HEK293 (cell line): ENCODE data around the gene LTO1.

Experiments
- CTCF ChIA-PET: fragments of 350-600 bp; formaldehyde crosslinking; extraction: SDS; loops from one replicate; lab custom pipeline; 2021; ENCODE audit warnings: antibody characterized with exemption; lab: Yijun Ruan, JAX
- POLR2A ChIA-PET: fragments of 300-600 bp; formaldehyde crosslinking; extraction: SDS; loops from one replicate; lab custom pipeline; 2020; ENCODE audit warnings: antibody characterized with exemption, inconsistent platforms; lab: Yijun Ruan, JAX
- H3K27ac ChIP-seq: fragments of 200-500 bp; sonication (Bioruptor generic); 2 replicates; pipeline ENCODE4 v1.5.1; 2014; ENCODE audit warnings: low read depth, low read length, control low read depth, inconsistent platforms; ENCODE audit errors: extremely low read depth
- H3K36me3 ChIP-seq, 2 experiments: fragments of 200-500 bp in 1 of 2; sonication (Bioruptor generic) in 1 of 2; 1 replicate in 1 of 2; 2 replicates in 1 of 2; pipeline ENCODE4 v1.5.1; 2014 to 2017; ENCODE audit warnings: inconsistent platforms in 2 of 2, low read length in 2 of 2; ENCODE audit not compliant: control insufficient read depth in 2 of 2, insufficient read depth in 1 of 2
- H3K4me1 ChIP-seq: fragments of 200-500 bp; sonication (Bioruptor generic); 2 replicates; pipeline ENCODE4 v1.5.1; 2014; ENCODE audit warnings: mild to moderate bottlenecking, low read length, inconsistent platforms; ENCODE audit not compliant: control insufficient read depth, insufficient read depth
- H3K4me3 ChIP-seq: 2 replicates; pipeline ENCODE4 v1.5.1; 2011; ENCODE audit warnings: low read depth, mild to moderate bottlenecking, control low read depth, low read length, moderate library complexity
- H3K9me3 ChIP-seq: fragments of 200-500 bp; sonication (Bioruptor generic); 2 replicates; pipeline ENCODE4 v1.5.1; 2014; ENCODE audit warnings: low read depth, low read length, inconsistent platforms; ENCODE audit not compliant: control insufficient read depth, insufficient read depth
- EGR2 ChIP-seq: fragments of 450-650 bp; formaldehyde crosslinking; IDR thresholded peaks from 2 replicates; pipeline ENCODE4 v1.5.1; 2016; ENCODE audit warnings: low read depth, missing biosample characterization, missing genetic modification characterization
- GLI2 ChIP-seq: fragments of 450-650 bp; formaldehyde crosslinking; IDR thresholded peaks from 2 replicates; pipeline ENCODE4; 2017; ENCODE audit warnings: missing biosample characterization, missing genetic modification characterization, low read depth, borderline replicate concordance
- GLI4 ChIP-seq: fragments of 450-650 bp; formaldehyde crosslinking; IDR thresholded peaks from 2 replicates; pipeline ENCODE4 v1.5.1; 2016; ENCODE audit warnings: missing biosample characterization, missing genetic modification characterization
- GLIS1 ChIP-seq: fragments of 450-650 bp; formaldehyde crosslinking; IDR thresholded peaks from 2 replicates; pipeline ENCODE4 v1.5.1; 2016; ENCODE audit warnings: missing biosample characterization, missing genetic modification characterization
- MEIS1 ChIP-seq: sonication (generic); formaldehyde crosslinking; IDR thresholded peaks from 2 replicates; pipeline ENCODE4 v1.8.1; 2022; ENCODE audit warnings: missing genetic modification reagents, mild to moderate bottlenecking, borderline replicate concordance
- OSR2 ChIP-seq: fragments of 450-650 bp; formaldehyde crosslinking; IDR thresholded peaks from 2 replicates; pipeline ENCODE4 v1.5.1; 2016; ENCODE audit warnings: missing biosample characterization, missing genetic modification characterization
- OVOL3 ChIP-seq: fragments of 450-650 bp; formaldehyde crosslinking; IDR thresholded peaks from 2 replicates; pipeline ENCODE4 v1.5.1; 2016; ENCODE audit warnings: missing biosample characterization, missing genetic modification characterization
- SP2 ChIP-seq: fragments of 450-650 bp; formaldehyde crosslinking; IDR thresholded peaks from 2 replicates; pipeline ENCODE4 v1.5.1; 2016; ENCODE audit warnings: missing biosample characterization, missing genetic modification characterization
- ZBTB17 ChIP-seq: fragments of 450-650 bp; formaldehyde crosslinking; IDR thresholded peaks from 2 replicates; pipeline ENCODE4 v1.5.1; 2016; ENCODE audit warnings: missing biosample characterization, missing genetic modification characterization
- ZFHX2 ChIP-seq: fragments of 450-650 bp; formaldehyde crosslinking; conservative IDR thresholded peaks from 2 replicates; pipeline ENCODE4 v1.5.1; 2016; ENCODE audit warnings: missing biosample characterization, missing genetic modification characterization
- ZIC2 ChIP-seq: fragments of 450-650 bp; formaldehyde crosslinking; IDR thresholded peaks from 2 replicates; pipeline ENCODE4 v1.5.1; 2016; ENCODE audit warnings: missing biosample characterization, missing genetic modification characterization
- ZNF169 ChIP-seq: fragments of 450-650 bp; formaldehyde crosslinking; IDR thresholded peaks from 2 replicates; pipeline ENCODE4 v1.5.1; 2016; ENCODE audit warnings: missing biosample characterization, missing genetic modification characterization
- ZNF416 ChIP-seq: fragments of 450-650 bp; formaldehyde crosslinking; IDR thresholded peaks from 2 replicates; pipeline ENCODE4 v1.5.1; 2016; ENCODE audit warnings: missing biosample characterization, missing genetic modification characterization
- ZNF423 ChIP-seq: fragments of 450-650 bp; formaldehyde crosslinking; IDR thresholded peaks from 2 replicates; pipeline ENCODE4 v1.5.1; 2016; ENCODE audit warnings: missing biosample characterization, missing genetic modification characterization
- ZNF530 ChIP-seq: fragments of 450-650 bp; formaldehyde crosslinking; IDR thresholded peaks from 2 replicates; pipeline ENCODE4 v1.5.1; 2016; ENCODE audit warnings: low read depth, missing biosample characterization, missing genetic modification characterization
- ZNF623 ChIP-seq: fragments of 450-650 bp; formaldehyde crosslinking; IDR thresholded peaks from 2 replicates; pipeline ENCODE4 v1.5.1; 2016; ENCODE audit warnings: missing biosample characterization, missing genetic modification characterization
- ZNF768 ChIP-seq: fragments of 450-650 bp; formaldehyde crosslinking; IDR thresholded peaks from 2 replicates; pipeline ENCODE4 v1.5.1; 2018; ENCODE audit warnings: missing biosample characterization, mild to moderate bottlenecking, missing genetic modification characterization
- ZNF791 ChIP-seq: fragments of 450-650 bp; formaldehyde crosslinking; IDR thresholded peaks from 2 replicates; pipeline ENCODE4 v1.5.1; 2016; ENCODE audit warnings: missing biosample characterization, missing genetic modification characterization
- ZXDB ChIP-seq: fragments of 450-650 bp; formaldehyde crosslinking; IDR thresholded peaks from 2 replicates; pipeline ENCODE4 v1.5.1; 2016; ENCODE audit warnings: missing biosample characterization, missing genetic modification characterization
- TF ChIP-seq, protein P1 (sequence below): sonication (generic); formaldehyde crosslinking; IDR thresholded peaks from 2 replicates; pipeline ENCODE4 v1.8.1; 2022; ENCODE audit warnings: mild to moderate bottlenecking, moderate library complexity, missing genetic modification reagents
- TF ChIP-seq, protein P2 (sequence below): fragments of 450-650 bp; formaldehyde crosslinking; IDR thresholded peaks from 2 replicates; pipeline ENCODE4 v1.5.1; 2016; ENCODE audit warnings: missing biosample characterization, missing genetic modification characterization
- TF ChIP-seq, protein P3 (sequence below): fragments of 450-650 bp; formaldehyde crosslinking; IDR thresholded peaks from 2 replicates; pipeline ENCODE4 v1.5.1; 2016; ENCODE audit warnings: missing biosample characterization, missing genetic modification characterization
- TF ChIP-seq, protein P4 (sequence below): fragments of 450-650 bp; formaldehyde crosslinking; IDR thresholded peaks from 2 replicates; pipeline ENCODE4 v1.5.1; 2017; ENCODE audit warnings: missing biosample characterization, missing genetic modification characterization

The LTO1 gene

DNA sequence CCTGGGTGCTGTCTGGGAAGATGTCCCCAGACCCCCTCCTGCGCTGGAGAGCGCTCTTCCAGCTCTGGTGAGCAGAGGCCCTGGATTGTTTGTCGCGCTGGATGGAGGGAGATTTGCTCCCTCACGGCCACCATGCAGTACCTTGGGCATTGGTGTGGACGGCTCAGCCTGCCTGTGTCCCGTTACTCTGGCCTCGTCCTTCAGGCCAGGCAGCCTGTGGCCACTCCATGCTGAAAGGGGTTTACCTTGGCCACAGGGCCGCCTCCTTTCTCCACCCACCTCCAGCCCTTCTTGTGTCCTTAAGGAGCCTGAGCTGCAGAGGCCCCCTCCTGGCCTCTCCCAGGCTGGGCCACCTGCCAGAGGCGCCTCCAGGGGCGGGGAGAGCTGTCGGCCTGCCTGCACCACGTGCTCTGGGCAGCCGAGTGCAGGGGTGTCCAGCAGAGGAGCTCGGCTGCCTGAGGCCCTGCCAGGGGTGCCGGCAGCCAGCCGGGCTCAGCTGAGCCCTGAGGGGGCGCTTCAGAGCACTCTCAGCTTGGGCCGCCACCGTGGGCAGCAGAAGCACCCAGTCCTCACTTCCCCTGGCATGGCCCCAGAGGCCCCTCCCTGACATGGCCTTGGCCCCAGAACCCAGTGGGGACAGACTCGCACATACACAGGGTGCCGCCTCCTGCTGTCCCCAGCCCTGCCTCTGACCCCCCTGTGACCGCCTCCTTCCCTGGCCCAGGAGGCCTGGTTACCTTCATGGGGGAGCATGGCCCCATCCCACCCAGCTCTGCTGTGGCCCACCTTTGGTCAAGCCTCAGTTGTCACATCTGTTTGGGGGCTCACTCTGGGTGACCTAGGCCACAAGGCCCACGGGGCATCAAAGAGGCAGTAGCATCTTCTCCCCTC is 30.8 kb downstream of the LTO1 start:
- Histone ChIP-seq H3K4me3 (no peak overlapping the region), H3K4me1 (peaks cover 3% of the 10 kb centered on the region; the same call in 1 of the 2 replicates), H3K27ac (no peak overlapping the region; the same call in 1 of the 2 replicates), H3K9me3 (no peaks in the 10 kb centered on the region), H3K36me3 (peaks cover 0 to 55% of the 10 kb centered on the region in 2 experiments; a peak in 1 of 3 replicates)
- POLR2A ChIA-PET = interaction anchor here (0.5 kb wide), 1 partner anchor 24 kb away, joined by 3 read pairs; no protein-coding TSS in a partner anchor
- TF ChIP-seq, protein P1, sequence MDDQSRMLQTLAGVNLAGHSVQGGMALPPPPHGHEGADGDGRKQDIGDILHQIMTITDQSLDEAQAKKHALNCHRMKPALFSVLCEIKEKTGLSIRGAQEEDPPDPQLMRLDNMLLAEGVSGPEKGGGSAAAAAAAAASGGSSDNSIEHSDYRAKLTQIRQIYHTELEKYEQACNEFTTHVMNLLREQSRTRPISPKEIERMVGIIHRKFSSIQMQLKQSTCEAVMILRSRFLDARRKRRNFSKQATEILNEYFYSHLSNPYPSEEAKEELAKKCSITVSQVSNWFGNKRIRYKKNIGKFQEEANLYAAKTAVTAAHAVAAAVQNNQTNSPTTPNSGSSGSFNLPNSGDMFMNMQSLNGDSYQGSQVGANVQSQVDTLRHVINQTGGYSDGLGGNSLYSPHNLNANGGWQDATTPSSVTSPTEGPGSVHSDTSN (CRISPR knock-in tag) = 0 out of 2 replicates have a peak, but pooled peaks have one; percentile 36
- TF ChIP-seq, protein P2, sequence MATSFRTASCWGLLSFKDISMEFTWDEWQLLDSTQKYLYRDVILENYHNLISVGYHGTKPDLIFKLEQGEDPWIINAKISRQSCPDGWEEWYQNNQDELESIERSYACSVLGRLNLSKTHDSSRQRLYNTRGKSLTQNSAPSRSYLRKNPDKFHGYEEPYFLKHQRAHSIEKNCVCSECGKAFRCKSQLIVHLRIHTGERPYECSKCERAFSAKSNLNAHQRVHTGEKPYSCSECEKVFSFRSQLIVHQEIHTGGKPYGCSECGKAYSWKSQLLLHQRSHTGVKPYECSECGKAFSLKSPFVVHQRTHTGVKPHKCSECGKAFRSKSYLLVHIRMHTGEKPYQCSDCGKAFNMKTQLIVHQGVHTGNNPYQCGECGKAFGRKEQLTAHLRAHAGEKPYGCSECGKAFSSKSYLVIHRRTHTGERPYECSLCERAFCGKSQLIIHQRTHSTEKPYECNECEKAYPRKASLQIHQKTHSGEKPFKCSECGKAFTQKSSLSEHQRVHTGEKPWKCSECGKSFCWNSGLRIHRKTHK (tag by site-specific recombination) = no peak
- TF ChIP-seq ZFHX2 (peak; percentile 31; the same call in 1 of the 2 replicates), ZNF530 (tag by site-specific recombination) (no peak), ZIC2 (tag by site-specific recombination) (peak; percentile 87), ZNF768 (tag by site-specific recombination) (no peak), ZNF423 (tag by site-specific recombination) (no peak), ZNF623 (tag by site-specific recombination) (no peak), GLI4 (tag by site-specific recombination) (no peak), GLI2 (tag by site-specific recombination) (no peak), OSR2 (tag by site-specific recombination) (no peak), ZNF791 (tag by site-specific recombination) (no peak), ZNF169 (tag by site-specific recombination) (no peak), OVOL3 (tag by site-specific recombination) (no peak), ZNF416 (no peak), EGR2 (peak; percentile 27; the same call in 1 of the 2 replicates), ZBTB17 (tag by site-specific recombination) (no peak), GLIS1 (peak; percentile 79), SP2 (no peak), MEIS1 (CRISPR knock-in tag) (no peak), ZXDB (tag by site-specific recombination) (peak; percentile 27; the same call in 1 of the 2 replicates)
- TF ChIP-seq, protein P3, sequence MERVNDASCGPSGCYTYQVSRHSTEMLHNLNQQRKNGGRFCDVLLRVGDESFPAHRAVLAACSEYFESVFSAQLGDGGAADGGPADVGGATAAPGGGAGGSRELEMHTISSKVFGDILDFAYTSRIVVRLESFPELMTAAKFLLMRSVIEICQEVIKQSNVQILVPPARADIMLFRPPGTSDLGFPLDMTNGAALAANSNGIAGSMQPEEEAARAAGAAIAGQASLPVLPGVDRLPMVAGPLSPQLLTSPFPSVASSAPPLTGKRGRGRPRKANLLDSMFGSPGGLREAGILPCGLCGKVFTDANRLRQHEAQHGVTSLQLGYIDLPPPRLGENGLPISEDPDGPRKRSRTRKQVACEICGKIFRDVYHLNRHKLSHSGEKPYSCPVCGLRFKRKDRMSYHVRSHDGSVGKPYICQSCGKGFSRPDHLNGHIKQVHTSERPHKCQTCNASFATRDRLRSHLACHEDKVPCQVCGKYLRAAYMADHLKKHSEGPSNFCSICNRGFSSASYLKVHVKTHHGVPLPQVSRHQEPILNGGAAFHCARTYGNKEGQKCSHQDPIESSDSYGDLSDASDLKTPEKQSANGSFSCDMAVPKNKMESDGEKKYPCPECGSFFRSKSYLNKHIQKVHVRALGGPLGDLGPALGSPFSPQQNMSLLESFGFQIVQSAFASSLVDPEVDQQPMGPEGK (tag by site-specific recombination) = 0 out of 2 replicates have a peak, but pooled peaks have one; percentile 32
- TF ChIP-seq, protein P4, sequence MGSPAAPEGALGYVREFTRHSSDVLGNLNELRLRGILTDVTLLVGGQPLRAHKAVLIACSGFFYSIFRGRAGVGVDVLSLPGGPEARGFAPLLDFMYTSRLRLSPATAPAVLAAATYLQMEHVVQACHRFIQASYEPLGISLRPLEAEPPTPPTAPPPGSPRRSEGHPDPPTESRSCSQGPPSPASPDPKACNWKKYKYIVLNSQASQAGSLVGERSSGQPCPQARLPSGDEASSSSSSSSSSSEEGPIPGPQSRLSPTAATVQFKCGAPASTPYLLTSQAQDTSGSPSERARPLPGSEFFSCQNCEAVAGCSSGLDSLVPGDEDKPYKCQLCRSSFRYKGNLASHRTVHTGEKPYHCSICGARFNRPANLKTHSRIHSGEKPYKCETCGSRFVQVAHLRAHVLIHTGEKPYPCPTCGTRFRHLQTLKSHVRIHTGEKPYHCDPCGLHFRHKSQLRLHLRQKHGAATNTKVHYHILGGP (tag by site-specific recombination) = no peak
- CTCF ChIA-PET = interaction anchor here (0.6 to 4.8 kb wide), 22 partner anchors 10 to 689 kb away, joined by 3 to 54 read pairs (median 4); partner anchors contain the start of gene MYEOV
